Tibial artery (tissue), 4 donors: Measurements from ENCODE around the gene POLR2B.
A peak's percentile ranks its signal among the peaks of the same experiment; 100 is the strongest.

ENCODE experiments used
- DNase-seq, 2 donors: peaks; one replicate each; pipeline ENCODE4 v3.0.0-alpha.2; 2019
- H3K27ac ChIP-seq, 2 donors: fragments of 200-600 bp; sonication (generic) in 1 of 2; 1 replicate in 1 of 2; 2 replicates in 1 of 2; pipeline ENCODE4 v1.5.1; 2018 to 2019; ENCODE audit warnings: mild to moderate bottlenecking in 1 of 2
- H3K27me3 ChIP-seq, 2 donors: fragments of 200-600 bp; sonication (generic) in 1 of 2; one replicate each; pipeline versions ENCODE4 v1.5.1 to v1.6.0; 2016 to 2019
- H3K36me3 ChIP-seq, 3 donors: fragments of 200-600 bp; sonication (generic) in 2 of 3; one replicate each; pipeline ENCODE4 v1.5.1; 2016 to 2019; ENCODE audit warnings: mild to moderate bottlenecking in 2 of 3
- H3K4me1 ChIP-seq, 4 donors: fragments of 200-600 bp; sonication (generic) in 2 of 4; 1 replicate in 3 of 4; 2 replicates in 1 of 4; pipeline ENCODE4 v1.5.1; 2016 to 2019
- H3K4me3 ChIP-seq, 2 donors: fragments of 200-600 bp; sonication (generic) in 1 of 2; 1 replicate in 1 of 2; 2 replicates in 1 of 2; pipeline ENCODE4 v1.5.1; 2018 to 2019; ENCODE audit warnings: mild to moderate bottlenecking in 2 of 2
- H3K9me3 ChIP-seq, 3 donors: fragments of 200-600 bp; sonication (generic) in 1 of 3; one replicate each; pipeline ENCODE4 v1.5.1; 2016 to 2019
- intact Hi-C: fragments of 100-400 bp; cut with DNase I; formaldehyde crosslinking; loops from one replicate; pipeline ENCODE4 v1.15.0; 2023; ENCODE audit warnings: low total_unique reads
- TF ChIP-seq, protein P1 (sequence below), 2 experiments: fragments of 200-600 bp in 1 of 2; fragments of 450-650 bp in 1 of 2; IDR thresholded peaks; one replicate each; pipeline ENCODE4 v1.5.1; 2017 to 2019; ENCODE audit warnings: antibody characterized with exemption in 2 of 2, mild to moderate bottlenecking in 1 of 2, moderate library complexity in 1 of 2

The POLR2B gene

GRCh38 chr4:56986192-56986591 lies 7.5 kb downstream of the POLR2B start:
- no peak for DNase-seq
- H3K4me1 ChIP-seq, result peaks cover 0 to 23% (median 8%) of the 10 kb centered on the region in 4 donors
- H3K27me3 ChIP-seq, result no peaks in the 10 kb centered on the region
- no peaks in the 10 kb centered on the region for H3K9me3 ChIP-seq
- intact Hi-C loops, result no loop called here
- no peak overlapping the region for H3K27ac ChIP-seq
- H3K4me3 ChIP-seq, result no peak overlapping the region
- peaks cover 36 to 56% (median 47%) of the 10 kb centered on the region in 3 donors for H3K36me3 ChIP-seq
- TF ChIP-seq, protein P1, sequence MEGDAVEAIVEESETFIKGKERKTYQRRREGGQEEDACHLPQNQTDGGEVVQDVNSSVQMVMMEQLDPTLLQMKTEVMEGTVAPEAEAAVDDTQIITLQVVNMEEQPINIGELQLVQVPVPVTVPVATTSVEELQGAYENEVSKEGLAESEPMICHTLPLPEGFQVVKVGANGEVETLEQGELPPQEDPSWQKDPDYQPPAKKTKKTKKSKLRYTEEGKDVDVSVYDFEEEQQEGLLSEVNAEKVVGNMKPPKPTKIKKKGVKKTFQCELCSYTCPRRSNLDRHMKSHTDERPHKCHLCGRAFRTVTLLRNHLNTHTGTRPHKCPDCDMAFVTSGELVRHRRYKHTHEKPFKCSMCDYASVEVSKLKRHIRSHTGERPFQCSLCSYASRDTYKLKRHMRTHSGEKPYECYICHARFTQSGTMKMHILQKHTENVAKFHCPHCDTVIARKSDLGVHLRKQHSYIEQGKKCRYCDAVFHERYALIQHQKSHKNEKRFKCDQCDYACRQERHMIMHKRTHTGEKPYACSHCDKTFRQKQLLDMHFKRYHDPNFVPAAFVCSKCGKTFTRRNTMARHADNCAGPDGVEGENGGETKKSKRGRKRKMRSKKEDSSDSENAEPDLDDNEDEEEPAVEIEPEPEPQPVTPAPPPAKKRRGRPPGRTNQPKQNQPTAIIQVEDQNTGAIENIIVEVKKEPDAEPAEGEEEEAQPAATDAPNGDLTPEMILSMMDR (IDR thresholded peaks at IDR 0.05), result no peak

DNA sequence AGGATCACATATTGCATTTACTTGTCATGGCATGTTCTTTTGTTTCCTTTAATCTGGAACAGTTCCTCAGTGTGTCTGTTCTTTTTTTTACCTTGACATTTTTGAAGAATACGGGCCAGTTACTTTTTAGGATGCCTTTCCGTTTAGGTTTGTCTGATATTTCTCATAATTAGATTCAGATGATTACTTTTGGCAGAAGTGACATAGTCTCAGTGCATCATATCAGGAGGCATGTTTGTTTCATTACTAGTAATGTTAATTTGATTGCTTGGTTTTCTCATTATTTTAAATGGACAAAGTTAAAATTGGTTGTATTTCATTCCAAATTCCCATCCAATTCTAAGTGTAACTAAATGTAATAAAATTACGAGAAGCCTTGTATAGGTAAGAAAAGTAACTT lies 8.3 kb downstream of the POLR2B start:
- peaks cover 41 to 64% (median 47%) of the 10 kb centered on the region in 3 donors for H3K36me3 ChIP-seq
- H3K4me1 ChIP-seq, result peaks cover 0 to 16% (median 4%) of the 10 kb centered on the region in 4 donors
- intact Hi-C loops, result no loop called here
- no peaks in the 10 kb centered on the region for H3K27me3 ChIP-seq
- H3K27ac ChIP-seq, result no peak overlapping the region
- TF ChIP-seq, protein P1 (IDR thresholded peaks at IDR 0.05), result no peak
- DNase-seq, result no peak
- no peak overlapping the region for H3K4me3 ChIP-seq
- H3K9me3 ChIP-seq, result no peaks in the 10 kb centered on the region

GRCh38 chr4:56990109-56990905 lies 11.6 kb downstream of the POLR2B start:
- no peak for DNase-seq
- TF ChIP-seq, protein P1 (IDR thresholded peaks at IDR 0.05), result no peak
- Histone ChIP-seq H3K4me3 (no peak overlapping the region), H3K9me3 (no peaks in the 10 kb centered on the region), H3K27me3 (no peaks in the 10 kb centered on the region), H3K36me3 (peaks cover 45 to 85% (median 62%) of the 10 kb centered on the region in 3 donors), H3K4me1 (peaks cover 0 to 7% (median 1%) of the 10 kb centered on the region in 4 donors), H3K27ac (no peak overlapping the region)
- intact Hi-C loops, result no loop called here

- intact Hi-C loops, result no loop called here
- peaks cover 52 to 74% (median 54%) of the 10 kb centered on the region in 3 donors for H3K36me3 ChIP-seq
- H3K27ac ChIP-seq, result peak overlapping the region in 1 of 2 donors; percentile 3
- no peaks in the 10 kb centered on the region for H3K9me3 ChIP-seq
- TF ChIP-seq, protein P1 (IDR thresholded peaks at IDR 0.05), result no peak
- no peak overlapping the region for H3K4me3 ChIP-seq
- no peaks in the 10 kb centered on the region for H3K27me3 ChIP-seq
- peaks cover 0 to 8% (median 4%) of the 10 kb centered on the region in 4 donors for H3K4me1 ChIP-seq
- peak; percentile 63 to 80 for DNase-seq
These were observed 16.8 kb downstream of the POLR2B start for GRCh38 chr4:56995525-56995924.

- Histone ChIP-seq H3K9me3 (no peaks in the 10 kb centered on the region), H3K27me3 (no peaks in the 10 kb centered on the region), H3K4me3 (no peak overlapping the region), H3K36me3 (peaks cover 57 to 78% (median 70%) of the 10 kb centered on the region in 3 donors), H3K4me1 (peaks cover 0 to 8% (median 4%) of the 10 kb centered on the region in 4 donors), H3K27ac (no peak overlapping the region)
- intact Hi-C loops, result loop anchor here (2.0 kb wide), 1 partner anchor 57 kb away; no protein-coding TSS in a partner anchor
- no peak for DNase-seq
- TF ChIP-seq, protein P1 (IDR thresholded peaks at IDR 0.05), result no peak
These were observed 21.1 kb downstream of the POLR2B start for GRCh38 chr4:56999751-57000150.
